ENCODE results near the gene RIF1.

Gene RIF1

DNA sequence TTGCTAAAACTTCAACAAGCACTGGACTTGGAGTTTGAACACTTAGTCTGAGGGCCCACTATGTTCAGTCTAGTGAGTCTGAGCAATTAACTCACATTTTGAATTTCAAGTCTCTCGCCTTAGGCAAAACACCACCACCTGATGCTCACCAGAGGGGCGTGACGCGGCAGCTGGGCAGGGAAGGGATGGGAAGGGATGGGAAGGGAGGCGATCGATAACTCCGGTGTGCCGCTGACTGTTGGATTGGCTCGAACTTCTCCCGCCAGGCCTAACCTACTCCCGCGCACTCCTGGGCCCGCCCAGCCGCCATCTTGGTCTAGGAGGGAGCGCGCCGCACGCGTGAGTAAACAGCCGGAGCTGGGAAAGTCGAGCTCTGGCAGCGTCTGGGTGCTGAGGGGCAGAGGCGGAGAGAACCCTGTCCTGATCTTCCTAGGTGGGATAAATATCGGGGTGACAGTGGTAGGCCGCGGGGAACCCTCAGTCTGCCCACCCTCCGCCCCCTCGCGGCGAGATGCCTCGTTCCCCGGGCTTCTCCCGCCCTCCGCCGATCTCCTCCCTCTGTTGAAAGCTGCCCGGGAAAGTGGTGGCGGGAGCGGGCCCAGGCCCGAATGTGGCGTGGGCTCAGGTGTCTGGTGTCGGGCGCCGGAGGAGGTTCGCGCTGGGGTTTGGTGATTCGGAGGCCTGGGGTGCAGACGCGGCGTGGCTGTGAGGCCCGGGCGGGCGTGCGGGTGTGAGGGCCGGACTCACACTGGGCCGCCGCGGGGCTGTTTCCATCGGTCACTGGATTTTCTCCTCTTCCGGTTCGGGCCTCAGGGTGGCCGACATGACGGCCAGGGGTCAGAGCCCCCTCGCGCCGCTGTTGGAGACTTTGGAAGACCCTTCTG is at the start of gene RIF1:
TSS of gene RIF1 (plus strand) at position 302 of the 884 bp plus-strand sequence. CDS start at position 824, 522 bp downstream.
- TF ChIP-seq, protein P1, sequence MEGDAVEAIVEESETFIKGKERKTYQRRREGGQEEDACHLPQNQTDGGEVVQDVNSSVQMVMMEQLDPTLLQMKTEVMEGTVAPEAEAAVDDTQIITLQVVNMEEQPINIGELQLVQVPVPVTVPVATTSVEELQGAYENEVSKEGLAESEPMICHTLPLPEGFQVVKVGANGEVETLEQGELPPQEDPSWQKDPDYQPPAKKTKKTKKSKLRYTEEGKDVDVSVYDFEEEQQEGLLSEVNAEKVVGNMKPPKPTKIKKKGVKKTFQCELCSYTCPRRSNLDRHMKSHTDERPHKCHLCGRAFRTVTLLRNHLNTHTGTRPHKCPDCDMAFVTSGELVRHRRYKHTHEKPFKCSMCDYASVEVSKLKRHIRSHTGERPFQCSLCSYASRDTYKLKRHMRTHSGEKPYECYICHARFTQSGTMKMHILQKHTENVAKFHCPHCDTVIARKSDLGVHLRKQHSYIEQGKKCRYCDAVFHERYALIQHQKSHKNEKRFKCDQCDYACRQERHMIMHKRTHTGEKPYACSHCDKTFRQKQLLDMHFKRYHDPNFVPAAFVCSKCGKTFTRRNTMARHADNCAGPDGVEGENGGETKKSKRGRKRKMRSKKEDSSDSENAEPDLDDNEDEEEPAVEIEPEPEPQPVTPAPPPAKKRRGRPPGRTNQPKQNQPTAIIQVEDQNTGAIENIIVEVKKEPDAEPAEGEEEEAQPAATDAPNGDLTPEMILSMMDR (IDR thresholded peaks at IDR 0.05), result peak; percentile 53

GRCh38 chr2:151361674-151362370 is 47.9 kb upstream of the RIF1 start:
- TF ChIP-seq, protein P1 (IDR thresholded peaks at IDR 0.05), result no peak

DNA sequence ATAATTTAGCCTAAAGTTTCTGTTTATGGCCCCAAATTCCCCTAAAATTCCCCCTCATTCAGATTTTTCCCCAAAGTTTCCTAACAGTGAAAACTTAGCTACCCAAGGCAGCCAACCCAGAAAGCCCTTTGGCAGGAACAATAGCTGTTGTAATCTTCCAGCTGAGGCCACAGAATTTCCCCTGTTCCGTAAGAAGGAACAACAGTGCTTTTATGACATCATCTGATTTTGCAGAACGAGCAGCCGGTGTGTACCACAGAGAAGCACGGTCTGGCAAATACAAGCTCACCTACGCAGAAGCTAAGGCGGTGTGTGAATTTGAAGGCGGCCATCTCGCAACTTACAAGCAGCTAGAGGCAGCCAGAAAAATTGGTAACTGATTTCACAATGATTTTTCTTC is 46.0 kb upstream of the RIF1 start:
- TF ChIP-seq, protein P1 (IDR thresholded peaks at IDR 0.05), result no peak

DNA sequence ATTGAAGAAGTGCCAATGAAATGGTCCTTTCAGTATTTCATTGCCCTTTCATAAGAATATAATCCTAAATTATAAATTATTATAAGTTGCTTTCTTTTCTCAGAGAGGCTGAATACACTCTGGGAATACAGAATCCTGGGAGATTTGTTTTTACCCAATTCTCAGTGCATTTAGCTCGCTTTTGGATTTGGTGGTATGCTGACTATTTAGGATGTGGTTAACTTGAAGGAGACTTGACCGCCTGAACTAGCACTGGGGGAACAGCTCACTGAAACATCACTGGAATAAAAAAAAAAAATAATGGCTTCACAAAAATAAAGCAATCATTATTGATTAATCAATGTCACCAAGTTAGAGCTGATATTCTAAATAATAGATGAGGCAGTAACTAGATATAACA is 42.1 kb upstream of the RIF1 start:
- TF ChIP-seq, protein P1 (IDR thresholded peaks at IDR 0.05), result no peak

DNA sequence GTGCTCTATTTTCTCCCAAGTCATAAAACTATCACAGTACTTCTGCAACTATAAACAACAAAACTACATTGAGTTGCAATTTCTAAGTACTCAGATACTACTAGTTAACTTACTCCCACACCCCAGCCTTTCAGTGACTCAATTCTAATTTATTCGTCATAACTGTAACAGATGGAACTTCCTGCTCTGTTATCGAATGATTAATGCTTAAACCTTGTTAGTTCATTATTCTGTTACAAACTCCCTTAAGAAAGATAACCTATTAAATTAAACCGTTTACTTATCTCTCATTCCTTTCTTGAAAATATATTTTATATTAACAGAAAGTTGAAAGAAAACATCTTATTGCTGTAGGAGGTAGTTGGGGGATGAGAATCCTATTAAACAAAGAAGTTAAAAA is 35.3 kb upstream of the RIF1 start:
- TF ChIP-seq, protein P1 (IDR thresholded peaks at IDR 0.05), result no peak

DNA sequence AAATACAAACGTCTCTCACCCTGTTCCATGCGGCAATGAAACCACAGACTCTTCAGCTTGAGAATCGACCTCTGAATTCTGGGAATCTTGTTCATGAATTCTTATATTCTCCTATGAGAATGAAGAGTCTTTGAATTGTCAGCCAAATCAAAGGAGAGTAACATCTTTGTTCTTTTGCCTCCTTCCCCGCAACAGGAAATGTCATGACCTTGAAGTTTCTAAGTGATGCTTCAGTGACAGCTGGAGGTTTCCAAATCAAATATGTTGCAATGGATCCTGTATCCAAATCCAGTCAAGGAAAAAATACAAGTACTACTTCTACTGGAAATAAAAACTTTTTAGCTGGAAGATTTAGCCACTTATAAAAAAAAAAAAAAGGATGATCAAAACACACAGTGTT is 30.5 kb upstream of the RIF1 start:
- TF ChIP-seq, protein P1 (IDR thresholded peaks at IDR 0.05), result no peak

DNA sequence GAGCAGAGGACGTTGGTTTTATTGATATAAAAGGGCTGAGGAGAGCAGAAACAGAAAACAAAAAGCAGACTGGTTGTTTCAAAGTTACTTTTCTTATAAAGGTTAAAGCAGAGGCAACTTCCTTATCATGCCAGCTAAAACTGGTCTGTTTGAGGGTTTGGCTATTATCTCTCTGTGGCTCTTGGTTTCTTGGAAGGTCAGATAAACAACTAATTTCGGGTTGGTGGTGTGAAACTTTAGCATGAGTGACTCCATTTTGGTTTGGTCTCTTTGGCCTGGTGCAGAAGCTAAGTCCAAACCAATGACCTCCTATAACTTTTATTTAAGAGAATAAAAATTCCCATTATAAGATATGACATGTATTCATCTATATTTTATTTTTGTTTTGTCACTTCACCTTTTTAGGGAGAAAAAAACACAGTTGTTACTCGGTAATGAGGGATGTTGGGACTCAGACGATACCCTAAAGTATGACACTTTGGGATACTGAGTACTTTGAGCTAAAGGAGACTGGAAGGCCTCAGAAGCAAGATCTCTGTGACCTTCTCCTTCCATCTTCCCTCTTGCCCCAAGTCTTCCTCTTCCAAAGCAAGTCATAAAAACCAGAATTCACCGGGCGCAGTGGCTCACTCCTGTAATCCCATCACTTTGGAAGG is 29.0 kb upstream of the RIF1 start:
- TF ChIP-seq, protein P1 (IDR thresholded peaks at IDR 0.05), result no peak
